Tibial nerve (tissue), 4 donors: ENCODE data around the gene UFSP1. TPM values are rescaled to one million over a fixed set of nuclear protein-coding genes. Genes with fewer than 3 reads are reported as not detected.
"Not testable (repeated sequence)": the region's sequence is repeated elsewhere in the genome, so short reads cannot be mapped to it uniquely, and the experiment has no call there.

Experiments used
- DNase-seq, 2 donors: peaks; one replicate each; pipeline ENCODE4 v3.0.0-alpha.2; 2019; ENCODE audit warnings: low spot score in 2 of 2
- H3K27ac ChIP-seq, 4 donors: fragments of 200-600 bp; sonication (generic) in 3 of 4; one replicate each; pipeline ENCODE4 v1.5.1; 2017 to 2019; ENCODE audit warnings: mild to moderate bottlenecking in 1 of 4
- H3K27me3 ChIP-seq, 2 donors: fragments of 200-600 bp; sonication (generic) in 1 of 2; one replicate each; pipeline versions ENCODE4 v1.5.1 to v1.6.0; 2017 to 2019
- H3K36me3 ChIP-seq, 3 donors: fragments of 200-600 bp; sonication (generic); one replicate each; pipeline ENCODE4 v1.5.1; 2018 to 2019
- H3K4me1 ChIP-seq, 4 donors: fragments of 200-600 bp; sonication (generic) in 3 of 4; one replicate each; pipeline ENCODE4 v1.5.1; 2017 to 2019
- H3K4me3 ChIP-seq, 4 donors: fragments of 200-600 bp; sonication (generic) in 3 of 4; one replicate each; pipeline ENCODE4 v1.5.1; 2017 to 2019; ENCODE audit warnings: mild to moderate bottlenecking in 1 of 4, moderate library complexity in 1 of 4
- H3K9me3 ChIP-seq, 4 donors: fragments of 200-600 bp; sonication (generic) in 3 of 4; one replicate each; pipeline ENCODE4 v1.5.1; 2017 to 2019
- CTCF ChIP-seq, 5 experiments: fragments of 200-600 bp in 3 of 5; fragments of 450-650 bp in 2 of 5; sonication (generic) in 3 of 5; IDR thresholded peaks; one replicate each; pipeline ENCODE4 v1.5.1; 2016 to 2019; ENCODE audit warnings: antibody characterized with exemption in 5 of 5, mild to moderate bottlenecking in 3 of 5, moderate library complexity in 2 of 5
- EP300 ChIP-seq, 2 donors: sonication (generic); formaldehyde crosslinking; IDR thresholded peaks; one replicate each; pipeline ENCODE4 v1.6.1; 2017; ENCODE audit warnings: antibody characterized with exemption in 2 of 2, mild to moderate bottlenecking in 1 of 2
- POLR2A ChIP-seq, 2 donors: fragments of 450-650 bp; IDR thresholded peaks; one replicate each; pipeline ENCODE4 v1.6.1; 2017; ENCODE audit warnings: antibody characterized with exemption in 2 of 2, mild to moderate bottlenecking in 2 of 2, moderate library complexity in 2 of 2
- WGBS, 2 donors: methylation state at CpG; one replicate each; pipeline ENCODE4 v1.1.5; 2018; 5-methylcytosine and 5-hydroxymethylcytosine counted together
- total RNA-seq, 4 donors: library from RNA; depleted of rRNA; stranded (reverse); fragments of >200 nt; gene quantifications; one replicate each; pipeline ENCODE4 v1.1.0, GENCODE V29; 2016

UFSP1 gene
- total RNA-seq, 4 donors from 2014 or later = 2.8 to 13.3 (median 5.0) TPM

GRCh38 chr7:100921039-100921438 is 31.5 kb upstream of the UFSP1 start:
- H3K36me3 ChIP-seq = no peaks in the 10 kb centered on the region
- H3K9me3 ChIP-seq = no peaks in the 10 kb centered on the region
- no peak for DNase-seq
- TF ChIP-seq CTCF (IDR thresholded peaks at IDR 0.05) = no peak
- H3K27ac ChIP-seq = no peak overlapping the region
- H3K4me3 ChIP-seq = no peak overlapping the region
- peaks cover 0 to 5% of the 10 kb centered on the region in 2 donors for H3K27me3 ChIP-seq
- peaks cover 0 to 8% (median 0%) of the 10 kb centered on the region in 4 donors for H3K4me1 ChIP-seq

GRCh38 chr7:100919779-100920437 is 30.4 kb upstream of the UFSP1 start:
- H3K27me3 ChIP-seq, H3K4me3 ChIP-seq, DNase-seq, H3K27ac ChIP-seq, H3K4me1 ChIP-seq, H3K36me3 ChIP-seq, H3K9me3 ChIP-seq: not testable (repeated sequence)
- 66 to 68% methylated on average over 9 of the region's 9 CpGs for WGBS, 2 donors

GRCh38 chr7:100919335-100919734 is 29.8 kb upstream of the UFSP1 start:
- not testable (repeated sequence) for H3K27ac ChIP-seq, H3K27me3 ChIP-seq, DNase-seq, H3K9me3 ChIP-seq, H3K4me1 ChIP-seq, H3K4me3 ChIP-seq, H3K36me3 ChIP-seq
- WGBS, 2 donors = 79 to 82% methylated on average over 5 of the region's 5 CpGs

- peaks cover 0 to 9% (median 0%) of the 10 kb centered on the region in 4 donors for H3K4me1 ChIP-seq
- no peaks in the 10 kb centered on the region for H3K36me3 ChIP-seq
- H3K27ac ChIP-seq = no peak overlapping the region
- WGBS, 2 donors = 80 to 88% methylated on average over 8 of the region's 8 CpGs
- H3K4me3 ChIP-seq = no peak overlapping the region
- DNase-seq = no peak
- TF ChIP-seq EP300 (IDR thresholded peaks at IDR 0.05) (no peak), POLR2A (IDR thresholded peaks at IDR 0.05) (no peak), CTCF (IDR thresholded peaks at IDR 0.05) (no peak)
- H3K27me3 ChIP-seq = peaks cover 0 to 5% of the 10 kb centered on the region in 2 donors
- H3K9me3 ChIP-seq = no peaks in the 10 kb centered on the region
Measured at GRCh38 chr7:100914879-100915447, 25.4 kb upstream of the UFSP1 start.

GRCh38 chr7:100914208-100914878 is 24.8 kb upstream of the UFSP1 start:
- Histone ChIP-seq H3K27ac (no peak overlapping the region), H3K36me3 (no peaks in the 10 kb centered on the region), H3K4me1 (peaks cover 0 to 9% (median 0%) of the 10 kb centered on the region in 4 donors), H3K4me3 (no peak overlapping the region), H3K27me3 (peaks cover 0 to 5% of the 10 kb centered on the region in 2 donors), H3K9me3 (no peaks in the 10 kb centered on the region)
- TF ChIP-seq POLR2A (IDR thresholded peaks at IDR 0.05) (no peak), EP300 (IDR thresholded peaks at IDR 0.05) (no peak), CTCF (IDR thresholded peaks at IDR 0.05) (no peak)
- DNase-seq = no peak
- 85 to 91% methylated on average over 15 of the region's 15 CpGs for WGBS, 2 donors

- no peaks in the 10 kb centered on the region for H3K36me3 ChIP-seq
- no peak for TF ChIP-seq POLR2A (IDR thresholded peaks at IDR 0.05)
- TF ChIP-seq CTCF (IDR thresholded peaks at IDR 0.05) = no peak
- no peak for TF ChIP-seq EP300 (IDR thresholded peaks at IDR 0.05)
- DNase-seq = no peak
- peaks cover 0 to 3% (median 0%) of the 10 kb centered on the region in 4 donors for H3K9me3 ChIP-seq
- no peaks in the 10 kb centered on the region for H3K27me3 ChIP-seq
- peaks cover 0 to 6% (median 0%) of the 10 kb centered on the region in 4 donors for H3K4me1 ChIP-seq
- H3K27ac ChIP-seq = no peak overlapping the region
- H3K4me3 ChIP-seq = no peak overlapping the region
- 83 to 90% methylated on average over 3 of the region's 3 CpGs for WGBS, 2 donors
Measured at GRCh38 chr7:100911484-100911883, 22.0 kb upstream of the UFSP1 start.

GRCh38 chr7:100910443-100910842 is 20.9 kb upstream of the UFSP1 start:
- not testable (repeated sequence) for H3K4me3 ChIP-seq, H3K9me3 ChIP-seq, H3K27ac ChIP-seq, H3K4me1 ChIP-seq, H3K36me3 ChIP-seq, DNase-seq, H3K27me3 ChIP-seq
- 72 to 79% methylated on average over 7 of the region's 7 CpGs for WGBS, 2 donors
